HCT116 (cell line): ENCODE measurements around the gene PLA2G2E. TPM values are rescaled to one million over a fixed set of nuclear protein-coding genes. Genes with fewer than 3 reads are reported as not detected.
A peak's percentile ranks its signal among the peaks of the same experiment; 100 is the strongest.

Experiments
- ATAC-seq: fragments of 200-7000 bp; cut with Tn5 transposase; 2 replicates; pipeline ENCODE4 v1.9.1; 2020; ENCODE audit warnings: mild to moderate bottlenecking, moderate library complexity
- BruUV-seq: library from RNA; stranded (reverse); fragments of 400-500 nt; replicated peaks from 2 replicates; lab custom pipeline; 2021; lab: Mats Ljungman, UMichigan
- CTCF ChIA-PET: fragments of 300-600 bp; sonication (Branson Sonifier 250); formaldehyde crosslinking; loops from one replicate; lab custom pipeline; 2021; ENCODE audit warnings: antibody characterized with exemption; lab: Charles Lee
- POLR2A ChIA-PET: fragments of 300-600, 350-600 bp; sonication (Branson Sonifier 250); formaldehyde crosslinking; loops from one replicate; lab custom pipeline; 2021; ENCODE audit warnings: antibody characterized with exemption; lab: Charles Lee
- RAD21 ChIA-PET, 2 experiments: fragments of 300-600 bp; sonication (Branson Sonifier 250); formaldehyde crosslinking; loops; one replicate each; lab custom pipeline; 2023; ENCODE audit warnings: low total read pairs in 2 of 2; ENCODE audit not compliant: uncharacterized antibody in 2 of 2, unreplicated experiment in 2 of 2, low non-redundant PET in 1 of 2; lab: Charles Lee
- DNase-seq: peaks from one replicate; pipeline ENCODE4 v3.0.0-alpha.2; 2010; ENCODE audit warnings: low read depth, low spot score
- H2AFZ ChIP-seq: fragments of 200-600 bp; shearing (Covaris generic), sonication (generic); 2 replicates; pipeline ENCODE4 v1.6.1; 2017; ENCODE audit warnings: low read depth, mixed run types, mixed read lengths, antibody characterized with exemption, low read length; ENCODE audit not compliant: poor library complexity, severe bottlenecking
- H3K27ac ChIP-seq: 2 replicates; pipeline ENCODE4 v1.5.1; 2012; ENCODE audit warnings: low read depth, low read length
- H3K27me3 ChIP-seq: fragments of 200-600 bp; sonication (generic); 2 replicates; pipeline ENCODE4 v1.6.1; 2016; ENCODE audit warnings: mixed run types, low read length, mixed read lengths; ENCODE audit not compliant: insufficient read depth
- H3K36me3 ChIP-seq, 2 experiments: fragments of 200-500 bp in 1 of 2; fragments of 200-600 bp in 1 of 2; sonication (Bioruptor generic) in 1 of 2; sonication (generic) in 1 of 2; 2 replicates each; pipeline versions ENCODE4 v1.5.1 to v1.6.1; 2014 to 2016; ENCODE audit warnings: low read length in 2 of 2, inconsistent platforms in 1 of 2, mixed read lengths in 1 of 2, mixed run types in 1 of 2; ENCODE audit not compliant: insufficient read depth in 2 of 2, control insufficient read depth in 1 of 2
- H3K4me1 ChIP-seq, 2 experiments: fragments of 200-600 bp in 1 of 2; sonication (generic) in 1 of 2; 2 replicates each; pipeline versions ENCODE4 v1.5.1 to v1.6.1; 2012 to 2017; ENCODE audit warnings: low read length in 2 of 2, inconsistent platforms in 1 of 2, mild to moderate bottlenecking in 1 of 2, mixed read lengths in 1 of 2, mixed run types in 1 of 2, moderate library complexity in 1 of 2; ENCODE audit not compliant: insufficient read depth in 2 of 2, control insufficient read depth in 1 of 2
- H3K4me2 ChIP-seq: fragments of 200-600 bp; sonication (generic); 2 replicates; pipeline ENCODE4 v1.6.1; 2017; ENCODE audit warnings: mixed run types, low read length, mixed read lengths
- H3K4me3 ChIP-seq, 2 experiments: fragments of 200-600 bp in 1 of 2; sonication (generic) in 1 of 2; replicated peaks in 1 of 2; 2 replicates each; pipeline ENCODE4 v1.5.1; 2011 to 2016; ENCODE audit warnings: low read length in 2 of 2, control low read depth in 1 of 2, low read depth in 1 of 2, mild to moderate bottlenecking in 1 of 2, mixed read lengths in 1 of 2, mixed run types in 1 of 2
- H3K79me2 ChIP-seq: fragments of 200-600 bp; sonication (generic); 2 replicates; pipeline ENCODE4 v1.6.1; 2017; ENCODE audit warnings: mild to moderate bottlenecking, mixed run types, low read length, moderate library complexity, mixed read lengths; ENCODE audit not compliant: insufficient read depth
- H3K9ac ChIP-seq: fragments of 200-600 bp; sonication (generic); 2 replicates; pipeline ENCODE4 v1.6.1; 2016; ENCODE audit warnings: low read length, mixed read lengths
- H3K9me2 ChIP-seq: fragments of 200-600 bp; sonication (generic), shearing (Covaris generic); 2 replicates; pipeline ENCODE4 v1.6.1; 2017; ENCODE audit warnings: mixed run types, mild to moderate bottlenecking, moderate library complexity; ENCODE audit not compliant: insufficient read depth
- H3K9me3 ChIP-seq, 2 experiments: fragments of 200-500 bp in 1 of 2; fragments of 200-600 bp in 1 of 2; sonication (Bioruptor generic) in 1 of 2; sonication (generic) in 1 of 2; 2 replicates each; pipeline ENCODE4 v1.6.1; 2014 to 2017; ENCODE audit warnings: low read length in 2 of 2, mixed read lengths in 2 of 2, inconsistent platforms in 1 of 2, low read depth in 1 of 2, mild to moderate bottlenecking in 1 of 2, mixed run types in 1 of 2, moderate library complexity in 1 of 2; ENCODE audit not compliant: control insufficient read depth in 1 of 2, insufficient read depth in 1 of 2
- H4K20me1 ChIP-seq: fragments of 200-600 bp; sonication (generic), shearing (Covaris generic); 2 replicates; pipeline ENCODE4 v1.6.1; 2017; ENCODE audit warnings: mixed run types, mild to moderate bottlenecking, moderate library complexity; ENCODE audit not compliant: insufficient read depth
- CBX3 ChIP-seq: IDR thresholded peaks from 2 replicates; pipeline ENCODE4 v1.6.1; 2012; ENCODE audit warnings: low read depth
- CTCF ChIP-seq, 3 experiments: fragments of 200-600 bp in 1 of 3; sonication (generic) in 1 of 3; IDR thresholded peaks in 2 of 3; conservative IDR thresholded peaks in 1 of 3; 2 replicates each; pipeline ENCODE4 v1.5.1; 2012 to 2017; ENCODE audit warnings: low read depth in 2 of 3, low read length in 2 of 3, antibody characterized with exemption in 1 of 3, borderline replicate concordance in 1 of 3, control low read depth in 1 of 3, mild to moderate bottlenecking in 1 of 3, mixed read lengths in 1 of 3, mixed run types in 1 of 3, moderate library complexity in 1 of 3; ENCODE audit not compliant: insufficient read depth in 1 of 3
- FOSL1 ChIP-seq: IDR thresholded peaks from 2 replicates; pipeline ENCODE4 v1.6.1; 2012; ENCODE audit warnings: low read depth
- MAX ChIP-seq: IDR thresholded peaks from 2 replicates; pipeline ENCODE4 v1.6.1; 2012
- POLR2AphosphoS5 ChIP-seq: IDR thresholded peaks from 2 replicates; pipeline ENCODE4 v1.6.1; 2011; ENCODE audit warnings: mild to moderate bottlenecking, low read depth, low read length, moderate library complexity
- SIN3A ChIP-seq: IDR thresholded peaks from 2 replicates; pipeline ENCODE4 v1.6.1; 2012; ENCODE audit warnings: low read depth
- SP1 ChIP-seq: IDR thresholded peaks from 2 replicates; pipeline ENCODE4 v1.6.1; 2012; ENCODE audit warnings: low read depth
- TCF7L2 ChIP-seq: IDR thresholded peaks from 2 replicates; pipeline ENCODE4 v1.7.0; 2011; ENCODE audit warnings: borderline replicate concordance, inconsistent platforms; ENCODE audit not compliant: insufficient read depth, insufficient read length; ENCODE audit errors: extremely low read depth
- YY1 ChIP-seq: IDR thresholded peaks from 2 replicates; pipeline ENCODE4 v1.6.1; 2011; ENCODE audit warnings: low read length, low read depth, moderate library complexity, mild to moderate bottlenecking; ENCODE audit not compliant: insufficient replicate concordance; ENCODE audit errors: extremely low read depth
- ZFX ChIP-seq: fragments of 450-650 bp; IDR thresholded peaks from 2 replicates; pipeline ENCODE4 v1.6.1; 2017
- intact Hi-C: fragments of 100-400 bp; cut with micrococcal nuclease; formaldehyde crosslinking; loops from 2 replicates; pipeline ENCODE4 v1.10.0; 2022
- total RNA-seq: library from RNA; stranded (reverse); gene quantifications from one replicate; pipeline ENCODE4 v1.2.1, GENCODE V29; 2021; ENCODE audit not compliant: unreplicated experiment
- TF ChIP-seq, protein P1 (sequence below): IDR thresholded peaks from 2 replicates; pipeline ENCODE4 v1.6.1; 2011; ENCODE audit warnings: mild to moderate bottlenecking, low read length, moderate library complexity; ENCODE audit not compliant: insufficient replicate concordance; ENCODE audit errors: extremely low read depth

Gene PLA2G2E
- total RNA-seq, 1 experiment from 2014 or later, result not detected

GRCh38 chr1:19954059-19954458 lies 30.6 kb upstream of the PLA2G2E start:
- H3K4me1 ChIP-seq, result peaks cover 1 to 2% of the 10 kb centered on the region in 2 experiments; a peak in 2 of 4 replicates
- no peak overlapping the region for H3K4me2 ChIP-seq
- POLR2A ChIA-PET, result no interaction called here
- H3K9me3 ChIP-seq, result peaks cover 3 to 15% of the 10 kb centered on the region in 2 experiments; a peak in 2 of 4 replicates
- no TSS peak for BruUV-seq
- RAD21 ChIA-PET, result interaction anchor here in 1 of 2 experiments (0.6 kb wide), 1 partner anchor 44 kb away, joined by 8 read pairs; no protein-coding TSS in a partner anchor
- ATAC-seq (no peak), DNase-seq (no peak)
- no peaks in the 10 kb centered on the region for H4K20me1 ChIP-seq
- no peak overlapping the region for H3K9ac ChIP-seq
- no peaks in the 10 kb centered on the region for H3K36me3 ChIP-seq
- intact Hi-C loops, result no loop called here
- no peak overlapping the region for H3K27ac ChIP-seq
- H3K4me3 ChIP-seq, result no peak overlapping the region
- H3K27me3 ChIP-seq, result no peaks in the 10 kb centered on the region
- TF ChIP-seq FOSL1, result no peak
- TF ChIP-seq, protein P1, sequence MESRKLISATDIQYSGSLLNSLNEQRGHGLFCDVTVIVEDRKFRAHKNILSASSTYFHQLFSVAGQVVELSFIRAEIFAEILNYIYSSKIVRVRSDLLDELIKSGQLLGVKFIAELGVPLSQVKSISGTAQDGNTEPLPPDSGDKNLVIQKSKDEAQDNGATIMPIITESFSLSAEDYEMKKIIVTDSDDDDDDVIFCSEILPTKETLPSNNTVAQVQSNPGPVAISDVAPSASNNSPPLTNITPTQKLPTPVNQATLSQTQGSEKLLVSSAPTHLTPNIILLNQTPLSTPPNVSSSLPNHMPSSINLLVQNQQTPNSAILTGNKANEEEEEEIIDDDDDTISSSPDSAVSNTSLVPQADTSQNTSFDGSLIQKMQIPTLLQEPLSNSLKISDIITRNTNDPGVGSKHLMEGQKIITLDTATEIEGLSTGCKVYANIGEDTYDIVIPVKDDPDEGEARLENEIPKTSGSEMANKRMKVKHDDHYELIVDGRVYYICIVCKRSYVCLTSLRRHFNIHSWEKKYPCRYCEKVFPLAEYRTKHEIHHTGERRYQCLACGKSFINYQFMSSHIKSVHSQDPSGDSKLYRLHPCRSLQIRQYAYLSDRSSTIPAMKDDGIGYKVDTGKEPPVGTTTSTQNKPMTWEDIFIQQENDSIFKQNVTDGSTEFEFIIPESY, result no peak
- no peak for TF ChIP-seq ZFX
- TF ChIP-seq SIN3A, result no peak
- no peak for TF ChIP-seq CBX3
- TF ChIP-seq YY1, result no peak
- TF ChIP-seq MAX, result no peak
- no peaks in the 10 kb centered on the region for H3K79me2 ChIP-seq
- H2AFZ ChIP-seq, result no peak overlapping the region
- no peaks in the 10 kb centered on the region for H3K9me2 ChIP-seq
- CTCF ChIA-PET, result no interaction called here

DNA sequence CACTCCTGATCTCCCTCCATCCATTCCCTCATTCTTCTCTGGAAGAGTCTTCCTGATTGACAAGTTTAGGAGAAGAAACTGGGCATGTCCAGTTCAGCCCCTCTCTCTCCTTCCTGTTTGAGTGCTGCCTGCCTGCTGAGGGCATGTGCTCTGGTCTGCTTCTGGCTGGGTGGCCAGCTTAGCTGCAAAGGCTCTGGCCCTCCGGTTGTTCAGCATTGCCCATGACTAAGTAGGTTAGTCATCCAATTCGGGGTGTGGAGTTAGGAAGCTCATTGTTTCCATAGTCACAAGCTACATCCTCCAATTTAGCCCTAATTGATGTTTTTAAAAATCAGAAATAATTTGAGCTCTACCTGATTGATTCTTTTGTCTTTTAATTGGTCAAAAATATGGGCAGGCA lies 25.6 kb upstream of the PLA2G2E start:
- ChIA-PET POLR2A (no interaction called here), RAD21 (no interaction called here), CTCF (interaction anchor here (1.0 kb wide), 1 partner anchor 9 kb away, joined by 4 read pairs; no protein-coding TSS in a partner anchor)
- Histone ChIP-seq H3K4me1 (peaks cover 3 to 6% of the 10 kb centered on the region in 2 experiments; a peak in 3 of 4 replicates), H2AFZ (no peak overlapping the region), H4K20me1 (no peaks in the 10 kb centered on the region), H3K36me3 (no peaks in the 10 kb centered on the region), H3K27me3 (no peaks in the 10 kb centered on the region), H3K4me2 (peak overlapping the region; percentile 39), H3K9me2 (no peaks in the 10 kb centered on the region), H3K27ac (no peak overlapping the region), H3K9me3 (peaks cover 3 to 11% of the 10 kb centered on the region in 2 experiments; a peak in 2 of 4 replicates), H3K4me3 (no peak overlapping the region), H3K79me2 (no peaks in the 10 kb centered on the region), H3K9ac (no peak overlapping the region)
- intact Hi-C loops, result no loop called here
- no peak for TF ChIP-seq POLR2AphosphoS5
- TF ChIP-seq SP1, result peak; percentile 27; the same call in 1 of the 2 replicates
- peak; percentile 55; the same call in 1 of the 2 replicates for TF ChIP-seq FOSL1
- no peak for TF ChIP-seq CTCF (IDR thresholded peaks at IDR 0.05 in 2 of 3, conservative IDR thresholded peaks at IDR 0.05 in 1 of 3; ENCODE audit: borderline replicate concordance in 1 of 3, insufficient read depth in 1 of 3, low read depth in 2 of 3, low read length in 2 of 3)
- peak; percentile 65 for TF ChIP-seq MAX
- TF ChIP-seq, protein P1, result no peak
- no peak for TF ChIP-seq TCF7L2
- no TSS peak for BruUV-seq
- ATAC-seq (peak; percentile 54), DNase-seq (peak; percentile 48)
